Lung (tissue), 12 donors: ENCODE data around the gene CARF. TPM values are rescaled to one million over a fixed set of nuclear protein-coding genes. Genes with fewer than 3 reads are reported as not detected.
"Not testable (repeated sequence)": the region's sequence is repeated elsewhere in the genome, so short reads cannot be mapped to it uniquely, and the experiment has no call there.

Source experiments
- ATAC-seq: fragments of 200-7000 bp; cut with Tn5 transposase; one replicate; pipeline ENCODE4 v1.9.1; 2020; ENCODE audit warnings: moderate number of reproducible peaks; ENCODE audit not compliant: insufficient read depth, low FRiP score
- DNase-seq, 3 donors: peaks; one replicate each; pipeline ENCODE4 v3.0.0-alpha.2; 2013 to 2017
- H3K27ac ChIP-seq, 2 donors: one replicate each; pipeline ENCODE4 v1.5.1; 2013; ENCODE audit warnings: mild to moderate bottlenecking in 2 of 2, moderate library complexity in 2 of 2, control low read depth in 1 of 2, inconsistent platforms in 1 of 2, low read depth in 1 of 2, low read length in 1 of 2
- H3K27me3 ChIP-seq, 3 donors: one replicate each; pipeline ENCODE4 v1.5.1; 2013; ENCODE audit warnings: low read length in 2 of 3; ENCODE audit not compliant: control insufficient read depth in 3 of 3, insufficient read depth in 3 of 3
- H3K36me3 ChIP-seq, 4 donors: one replicate each; pipeline ENCODE4 v1.5.1; 2013; ENCODE audit warnings: low read length in 4 of 4, mild to moderate bottlenecking in 1 of 4, moderate library complexity in 1 of 4; ENCODE audit not compliant: control insufficient read depth in 4 of 4, insufficient read depth in 4 of 4
- H3K4me1 ChIP-seq, 5 donors: one replicate each; pipeline ENCODE4 v1.5.1; 2013; ENCODE audit warnings: low read length in 5 of 5, mild to moderate bottlenecking in 2 of 5, moderate library complexity in 1 of 5; ENCODE audit not compliant: control insufficient read depth in 5 of 5, insufficient read depth in 5 of 5
- H3K4me3 ChIP-seq: one replicate; pipeline ENCODE4 v1.5.1; 2013; ENCODE audit warnings: mild to moderate bottlenecking, control low read depth, moderate library complexity
- H3K9ac ChIP-seq, 2 donors: one replicate each; pipeline ENCODE4 v1.5.1; 2013; ENCODE audit warnings: low read length in 2 of 2, control low read depth in 1 of 2; ENCODE audit not compliant: insufficient read depth in 1 of 2
- H3K9me3 ChIP-seq, 4 donors: one replicate each; pipeline ENCODE4 v1.5.1; 2013; ENCODE audit warnings: low read length in 3 of 4, mild to moderate bottlenecking in 1 of 4, moderate library complexity in 1 of 4; ENCODE audit not compliant: control insufficient read depth in 4 of 4, insufficient read depth in 3 of 4
- WGBS, 2 donors: extraction: QIAGEN DNeasy Blood & Tissue Kit; methylation state at CpG; one replicate each; pipeline ENCODE4 v1.1.7; 2013; 5-methylcytosine and 5-hydroxymethylcytosine counted together
- polyA plus RNA-seq, 2 donors: library from polyadenylated mRNA; stranded (reverse); fragments of 200-250 nt; gene quantifications; one replicate each; pipeline ENCODE4 v1.2.1, GENCODE V29; 2013
- total RNA-seq, 2 donors: library from RNA; depleted of rRNA in 1 of 2; stranded (reverse); fragments of >200 nt in 1 of 2; gene quantifications; one replicate each; pipeline ENCODE4 v1.2.1, GENCODE V29; 2014 to 2021
- TF ChIP-seq, protein P1 (sequence below): IDR thresholded peaks from 2 replicates; pipeline ENCODE4 v1.5.1; 2012; ENCODE audit warnings: mild to moderate bottlenecking; ENCODE audit errors: control extremely low read depth, extremely low read depth
- donor health status: control.
- donor health status: control.
- donor health status: Bipolar disorder and iron deficiency.
- donor health status: healthy.
- donor health status: DM: yes; HTN: yes; CAD: no.

CARF gene
- total and polyA plus RNA-seq, 4 donors = 1.8 to 20.0 (median 5.3) TPM

GRCh38 chr2:202990501-202990900, 78.4 kb downstream of the CARF start:
- Histone ChIP-seq H3K27ac (no peak overlapping the region), H3K27me3 (no peaks in the 10 kb centered on the region), H3K4me1 (no peaks in the 10 kb centered on the region), H3K36me3 (peaks cover 0 to 1% (median 0%) of the 10 kb centered on the region in 4 donors), H3K9me3 (no peaks in the 10 kb centered on the region), H3K9ac (no peak overlapping the region), H3K4me3 (no peak overlapping the region)
- no peak for DNase-seq
- TF ChIP-seq, protein P1, sequence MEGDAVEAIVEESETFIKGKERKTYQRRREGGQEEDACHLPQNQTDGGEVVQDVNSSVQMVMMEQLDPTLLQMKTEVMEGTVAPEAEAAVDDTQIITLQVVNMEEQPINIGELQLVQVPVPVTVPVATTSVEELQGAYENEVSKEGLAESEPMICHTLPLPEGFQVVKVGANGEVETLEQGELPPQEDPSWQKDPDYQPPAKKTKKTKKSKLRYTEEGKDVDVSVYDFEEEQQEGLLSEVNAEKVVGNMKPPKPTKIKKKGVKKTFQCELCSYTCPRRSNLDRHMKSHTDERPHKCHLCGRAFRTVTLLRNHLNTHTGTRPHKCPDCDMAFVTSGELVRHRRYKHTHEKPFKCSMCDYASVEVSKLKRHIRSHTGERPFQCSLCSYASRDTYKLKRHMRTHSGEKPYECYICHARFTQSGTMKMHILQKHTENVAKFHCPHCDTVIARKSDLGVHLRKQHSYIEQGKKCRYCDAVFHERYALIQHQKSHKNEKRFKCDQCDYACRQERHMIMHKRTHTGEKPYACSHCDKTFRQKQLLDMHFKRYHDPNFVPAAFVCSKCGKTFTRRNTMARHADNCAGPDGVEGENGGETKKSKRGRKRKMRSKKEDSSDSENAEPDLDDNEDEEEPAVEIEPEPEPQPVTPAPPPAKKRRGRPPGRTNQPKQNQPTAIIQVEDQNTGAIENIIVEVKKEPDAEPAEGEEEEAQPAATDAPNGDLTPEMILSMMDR = no peak
- no peak for ATAC-seq
- 80 to 84% methylated on average over 3 of the region's 3 CpGs for WGBS, 2 donors

- H3K4me1 ChIP-seq, H3K36me3 ChIP-seq, ATAC-seq, H3K9ac ChIP-seq, H3K27me3 ChIP-seq, H3K27ac ChIP-seq, H3K4me3 ChIP-seq, H3K9me3 ChIP-seq: not testable (repeated sequence)
- 19 to 45% methylated on average over 3 of the region's 3 CpGs for WGBS, 2 donors
- peak in 2 of 3 donors; percentile 5 to 30 for DNase-seq
These were observed 85.0 kb downstream of the CARF start for GRCh38 chr2:202997113-202997512.

DNA sequence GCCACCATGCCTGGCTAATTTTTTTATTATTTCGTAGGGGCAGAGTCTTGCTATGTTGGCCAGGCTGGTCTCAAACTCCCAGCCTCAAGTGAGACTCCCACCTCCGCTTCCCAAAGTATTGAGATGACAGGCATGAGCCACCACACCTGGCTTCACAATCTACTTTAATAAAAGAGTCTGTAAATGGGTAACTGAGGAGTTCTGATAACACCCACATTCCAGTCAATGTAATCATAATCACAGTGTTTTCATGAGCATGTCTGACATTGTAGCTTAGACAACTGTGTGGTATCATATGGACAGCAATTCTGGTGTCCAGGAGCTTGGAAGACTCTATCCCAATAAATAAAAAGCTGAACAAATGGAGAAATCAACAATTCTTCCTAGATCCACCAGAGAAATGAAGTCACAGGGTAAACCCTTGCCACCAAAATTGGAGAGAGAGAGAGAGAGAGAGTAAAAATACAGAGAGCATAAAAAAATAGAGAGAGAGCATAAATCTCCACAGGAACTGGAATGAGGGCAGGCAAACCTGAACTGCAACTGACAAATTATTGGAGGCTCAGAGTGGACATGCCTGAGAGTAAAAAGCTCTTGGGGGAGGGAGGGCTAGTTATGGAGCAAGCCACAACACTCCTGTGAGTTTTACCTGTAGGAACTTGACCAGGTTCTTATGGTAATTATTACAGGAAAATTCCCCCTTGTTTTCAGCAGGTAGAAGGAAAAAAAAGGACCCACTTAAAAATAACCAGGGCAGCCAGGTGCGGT, 90.2 kb downstream of the CARF start:
- Histone ChIP-seq H3K4me1 (no peaks in the 10 kb centered on the region), H3K9ac (no peak overlapping the region), H3K36me3 (no peaks in the 10 kb centered on the region), H3K4me3 (no peak overlapping the region), H3K9me3 (no peaks in the 10 kb centered on the region), H3K27ac (no peak overlapping the region), H3K27me3 (no peaks in the 10 kb centered on the region)
- DNase-seq = peak; percentile 4 to 24 (median 18)
- 85 to 89% methylated on average over 3 of the region's 3 CpGs for WGBS, 2 donors
- ATAC-seq = no peak
- TF ChIP-seq, protein P1 = no peak

DNA sequence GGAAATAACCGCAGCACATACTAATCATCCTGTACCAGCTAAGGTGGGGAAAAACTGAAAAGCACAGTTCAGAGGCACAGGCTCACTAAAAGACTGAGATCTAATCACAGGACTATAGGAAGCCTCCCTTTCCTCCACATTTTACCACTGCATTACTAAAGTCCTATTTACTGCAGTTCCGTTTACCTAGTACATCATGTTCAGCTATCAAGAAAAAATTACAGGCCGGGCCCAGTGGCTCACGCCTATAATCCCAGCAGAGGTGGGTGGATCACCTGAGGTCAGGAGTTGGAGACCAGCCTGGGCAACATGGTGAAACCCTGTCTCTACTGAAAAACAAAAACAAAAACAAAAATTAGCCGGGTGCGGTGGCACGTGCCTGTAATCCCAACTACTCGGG, 91.6 kb downstream of the CARF start:
- WGBS, 2 donors = 96% methylated on average over 8 of the region's 8 CpGs
- ATAC-seq = no peak
- no peak overlapping the region for H3K4me3 ChIP-seq

More for the DNA sequence above, 91.6 kb downstream of the CARF start:
- no peaks in the 10 kb centered on the region for H3K9me3 ChIP-seq
- H3K27me3 ChIP-seq = no peaks in the 10 kb centered on the region
- H3K9ac ChIP-seq = no peak overlapping the region
- TF ChIP-seq, protein P1 = no peak
- no peak for DNase-seq
- no peaks in the 10 kb centered on the region for H3K4me1 ChIP-seq
- H3K36me3 ChIP-seq = no peaks in the 10 kb centered on the region
- H3K27ac ChIP-seq = no peak overlapping the region
